ENCODE data around the gene WNT7B.
"Not testable (repeated sequence)": the region's sequence is repeated elsewhere in the genome, so short reads cannot be mapped to it uniquely, and the experiment has no call there.

The WNT7B gene

DNA sequence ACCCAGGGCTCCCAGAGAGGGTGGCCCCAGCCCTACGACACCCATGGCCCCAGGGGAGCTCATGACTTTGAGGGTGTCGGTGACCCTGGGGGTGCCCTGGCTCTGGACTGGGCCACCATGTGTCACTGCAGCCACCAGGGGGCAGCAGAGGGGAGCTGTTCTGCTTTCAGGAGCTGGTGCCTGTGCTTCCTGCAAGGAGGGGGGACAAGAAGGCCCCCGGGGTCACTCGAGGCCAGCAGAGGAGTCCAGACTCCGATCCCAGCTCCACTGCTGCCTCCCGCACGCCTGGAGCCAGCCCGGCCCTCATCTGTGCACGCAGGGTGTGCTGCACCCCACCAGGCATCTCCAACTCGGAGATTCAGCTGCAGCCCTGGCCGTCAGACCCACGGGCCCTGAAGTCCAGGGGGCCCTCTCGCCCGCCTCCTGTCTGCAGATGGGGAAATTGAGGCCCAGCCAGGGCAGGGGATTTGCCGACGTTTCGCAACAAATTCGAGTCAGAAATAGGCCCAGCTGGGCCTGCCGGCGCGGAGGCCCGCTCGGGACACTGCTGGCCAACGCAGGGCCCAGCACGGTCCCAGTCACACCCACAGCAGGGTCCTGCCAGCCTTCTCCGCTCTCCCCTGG, 29.5 kb upstream of the WNT7B start:
- peaks cover 13% of the 10 kb centered on the region for H3K4me1 ChIP-seq (ENCODE audit: insufficient read depth, poor library complexity, severe bottlenecking)
- ATAC-seq (ENCODE audit: low read depth) (peak; percentile 49), DNase-seq (ENCODE audit: low spot score) (peak; percentile 92)
- TF ChIP-seq CTCF (IDR thresholded peaks at IDR 0.05; ENCODE audit: poor library complexity, severe bottlenecking): peak; percentile 95
- no peaks in the 10 kb centered on the region for H3K27me3 ChIP-seq (ENCODE audit: insufficient read depth, poor library complexity, severe bottlenecking)
- peak overlapping the region; percentile 14 for H3K4me3 ChIP-seq (ENCODE audit: severe bottlenecking)
- H3K27ac ChIP-seq (ENCODE audit: poor library complexity, severe bottlenecking): peak overlapping the region; percentile 99
- H3K9me3 ChIP-seq (ENCODE audit: severe bottlenecking): no peaks in the 10 kb centered on the region
- no peaks in the 10 kb centered on the region for H3K36me3 ChIP-seq (ENCODE audit: low read depth)

- DNase-seq (ENCODE audit: low spot score): peak; percentile 61
- H3K4me3 ChIP-seq (ENCODE audit: severe bottlenecking); ATAC-seq (ENCODE audit: low read depth); H3K27me3 ChIP-seq (ENCODE audit: insufficient read depth, poor library complexity, severe bottlenecking); H3K36me3 ChIP-seq (ENCODE audit: low read depth); H3K9me3 ChIP-seq (ENCODE audit: severe bottlenecking): not testable (repeated sequence)
- H3K4me1 ChIP-seq (ENCODE audit: insufficient read depth, poor library complexity, severe bottlenecking): peaks cover 13% of the 10 kb centered on the region
- peak overlapping the region; percentile 99 for H3K27ac ChIP-seq (ENCODE audit: poor library complexity, severe bottlenecking)
Measured at GRCh38 chr22:46005116-46005705, 28.2 kb upstream of the WNT7B start.

GRCh38 chr22:46004105-46004866, 27.3 kb upstream of the WNT7B start:
- no peak for TF ChIP-seq CTCF (IDR thresholded peaks at IDR 0.05; ENCODE audit: poor library complexity, severe bottlenecking)
- H3K9me3 ChIP-seq (ENCODE audit: severe bottlenecking): no peaks in the 10 kb centered on the region
- H3K4me1 ChIP-seq (ENCODE audit: insufficient read depth, poor library complexity, severe bottlenecking): peaks cover 13% of the 10 kb centered on the region
- no peaks in the 10 kb centered on the region for H3K27me3 ChIP-seq (ENCODE audit: insufficient read depth, poor library complexity, severe bottlenecking)
- no peak overlapping the region for H3K4me3 ChIP-seq (ENCODE audit: severe bottlenecking)
- DNase-seq (ENCODE audit: low spot score) (peak; percentile 51), ATAC-seq (ENCODE audit: low read depth) (no peak)
- no peaks in the 10 kb centered on the region for H3K36me3 ChIP-seq (ENCODE audit: low read depth)
- no peak overlapping the region for H3K27ac ChIP-seq (ENCODE audit: poor library complexity, severe bottlenecking)

DNA sequence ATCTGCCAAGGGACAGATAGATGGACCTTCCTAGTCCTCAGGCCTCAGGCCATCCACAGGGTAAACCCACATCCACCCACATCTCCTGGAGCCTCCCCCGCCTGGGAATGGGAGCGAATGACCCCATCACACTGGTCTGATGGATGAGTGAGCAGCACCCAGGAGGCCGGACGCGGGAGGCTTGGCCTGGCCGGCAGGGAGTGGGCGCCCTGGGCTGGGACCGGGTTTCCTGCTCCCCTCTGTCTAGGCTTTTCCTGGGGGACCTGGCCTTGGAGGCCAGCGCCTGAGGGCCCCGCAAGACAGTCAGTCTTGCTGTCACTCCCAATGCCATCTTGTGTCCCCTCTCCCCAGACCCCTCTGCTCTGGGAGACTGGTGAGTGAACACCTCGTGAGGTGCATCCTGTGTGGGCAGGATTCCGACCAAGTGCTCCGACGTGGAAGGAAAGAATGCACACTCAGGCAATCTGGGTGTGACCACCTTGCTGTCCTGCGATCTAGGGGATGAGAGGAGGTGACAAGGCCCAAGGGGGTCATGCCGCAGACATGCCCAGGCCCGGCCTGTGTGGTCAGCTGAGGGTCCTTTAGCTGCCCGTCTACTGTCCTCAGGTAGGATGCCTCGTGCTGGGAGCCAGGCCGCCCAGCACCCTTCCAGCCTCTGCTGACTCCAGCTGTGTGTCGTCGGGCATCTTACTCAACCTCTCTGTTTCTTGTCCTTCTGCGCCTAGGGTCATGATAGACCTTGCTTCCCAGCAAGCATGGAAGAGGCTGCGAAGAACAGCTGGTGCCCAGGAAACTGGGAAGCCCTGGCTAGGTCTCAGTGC, 26.5 kb upstream of the WNT7B start:
- TF ChIP-seq CTCF (IDR thresholded peaks at IDR 0.05; ENCODE audit: poor library complexity, severe bottlenecking): no peak

DNA sequence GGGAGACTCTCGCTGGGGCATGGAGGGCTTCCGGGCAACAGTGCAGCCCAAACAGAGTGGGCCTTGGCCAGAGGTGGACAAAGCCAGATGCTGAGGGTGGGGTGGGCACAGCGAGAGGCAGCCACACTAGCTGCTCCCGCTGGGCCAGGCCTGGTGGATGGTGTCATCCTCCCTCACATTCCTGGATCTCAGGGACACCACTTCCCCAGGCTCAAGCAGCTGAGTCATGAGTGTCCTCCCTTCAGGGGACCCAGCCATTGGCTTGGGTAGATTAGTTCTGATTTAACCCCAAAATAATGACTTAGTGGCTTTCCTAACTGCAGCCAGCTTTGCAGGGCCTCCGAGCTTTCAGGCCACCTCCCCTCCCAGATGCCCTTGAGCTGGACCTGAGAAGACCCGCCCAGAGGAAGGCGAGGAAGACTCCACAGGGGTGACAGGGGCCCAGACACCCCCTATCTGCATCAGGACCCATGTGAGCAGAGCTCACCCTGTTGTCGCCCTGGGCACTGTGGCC, 25.9 kb upstream of the WNT7B start:
- ATAC-seq (ENCODE audit: low read depth) (no peak), DNase-seq (ENCODE audit: low spot score) (peak; percentile 29)
- H3K4me1 ChIP-seq (ENCODE audit: insufficient read depth, poor library complexity, severe bottlenecking): peaks cover 9% of the 10 kb centered on the region
- no peaks in the 10 kb centered on the region for H3K36me3 ChIP-seq (ENCODE audit: low read depth)
- no peaks in the 10 kb centered on the region for H3K27me3 ChIP-seq (ENCODE audit: insufficient read depth, poor library complexity, severe bottlenecking)
- peak overlapping the region; percentile 16 for H3K27ac ChIP-seq (ENCODE audit: poor library complexity, severe bottlenecking)
- H3K9me3 ChIP-seq (ENCODE audit: severe bottlenecking): no peaks in the 10 kb centered on the region
- TF ChIP-seq CTCF (IDR thresholded peaks at IDR 0.05; ENCODE audit: poor library complexity, severe bottlenecking): no peak
- no peak overlapping the region for H3K4me3 ChIP-seq (ENCODE audit: severe bottlenecking)

More for the DNA sequence above, 26.5 kb upstream of the WNT7B start:
- ATAC-seq (ENCODE audit: low read depth) (no peak), DNase-seq (ENCODE audit: low spot score) (peak; percentile 53)
- H3K4me1 ChIP-seq (ENCODE audit: insufficient read depth, poor library complexity, severe bottlenecking): peaks cover 13% of the 10 kb centered on the region
- no peaks in the 10 kb centered on the region for H3K36me3 ChIP-seq (ENCODE audit: low read depth)
- no peaks in the 10 kb centered on the region for H3K27me3 ChIP-seq (ENCODE audit: insufficient read depth, poor library complexity, severe bottlenecking)
- no peaks in the 10 kb centered on the region for H3K9me3 ChIP-seq (ENCODE audit: severe bottlenecking)
- H3K27ac ChIP-seq (ENCODE audit: poor library complexity, severe bottlenecking): peak overlapping the region; percentile 16
- H3K4me3 ChIP-seq (ENCODE audit: severe bottlenecking): no peak overlapping the region
